ENCODE results near the gene ZDHHC11B. TPM values are rescaled to one million over a fixed set of nuclear protein-coding genes. Genes with fewer than 3 reads are reported as not detected.

ZDHHC11B gene
- total RNA-seq, 1 experiment from 2014 or later: not detected

GRCh38 chr5:673161-673830, 111.2 kb downstream of the ZDHHC11B start:
- no peaks in the 10 kb centered on the region for H3K9me3 ChIP-seq (replicated peaks)
- no peak overlapping the region for H3K27ac ChIP-seq
- H3K36me3 ChIP-seq: peaks cover 6% of the 10 kb centered on the region; the same call in 1 of the 2 replicates
- no peak for DNase-seq (ENCODE audit: low read depth in 1 of 2, low spot score in 2 of 2)
- no peak overlapping the region for H3K4me3 ChIP-seq
- H3K27me3 ChIP-seq (replicated peaks): peaks cover 33% of the 10 kb centered on the region
- peaks cover 29% of the 10 kb centered on the region for H3K4me1 ChIP-seq (replicated peaks)

DNA sequence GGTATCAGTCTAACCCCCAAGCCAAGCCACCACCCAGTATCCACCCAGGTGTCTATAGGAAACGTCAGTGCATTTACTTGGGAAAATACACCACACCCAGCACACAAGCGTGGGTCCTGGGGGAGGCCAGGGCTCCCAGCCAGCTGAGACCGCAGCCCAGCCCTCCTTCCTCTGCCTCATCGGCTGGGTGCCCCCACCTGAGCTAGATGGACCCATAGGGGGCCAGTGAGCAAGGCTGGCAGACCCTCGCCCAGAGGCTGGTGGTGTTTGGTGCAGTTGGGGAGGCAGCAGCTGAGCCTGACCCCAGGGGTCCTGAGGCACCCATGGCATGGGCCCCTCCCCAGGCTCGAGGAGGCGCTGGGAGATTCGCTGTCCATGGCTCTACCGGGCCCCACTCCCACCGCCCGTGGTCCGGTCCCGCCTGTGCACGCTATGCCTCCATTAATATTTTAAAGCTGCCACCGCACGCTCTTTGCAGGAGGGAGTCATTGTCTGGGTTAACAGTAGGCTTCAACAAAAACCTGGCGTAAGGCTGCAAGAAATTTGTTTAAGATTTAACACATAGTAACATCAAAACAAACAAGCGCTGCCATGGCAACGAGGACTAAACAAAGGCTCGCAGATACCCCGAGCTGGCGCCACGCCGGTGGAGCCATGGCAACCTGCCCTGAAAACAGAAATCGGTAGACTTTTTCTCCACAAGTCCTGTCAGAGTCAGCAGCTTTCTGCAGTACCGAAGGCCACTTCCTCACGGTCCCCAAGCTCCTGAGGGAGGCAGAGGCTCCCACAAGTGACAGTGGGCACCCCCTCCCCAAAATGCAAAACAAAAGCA, 112.0 kb downstream of the ZDHHC11B start:
- H3K4me1 ChIP-seq (replicated peaks): peaks cover 29% of the 10 kb centered on the region
- peaks cover 6% of the 10 kb centered on the region; the same call in 1 of the 2 replicates for H3K36me3 ChIP-seq
- no peak overlapping the region for H3K4me3 ChIP-seq
- H3K27ac ChIP-seq: no peak overlapping the region
- H3K27me3 ChIP-seq (replicated peaks): peaks cover 33% of the 10 kb centered on the region
- DNase-seq (ENCODE audit: low read depth in 1 of 2, low spot score in 2 of 2): peak; percentile 75 to 92
- H3K9me3 ChIP-seq (replicated peaks): no peaks in the 10 kb centered on the region

- Histone ChIP-seq H3K27ac (no peak overlapping the region), H3K4me1 (replicated peaks) (peaks cover 29% of the 10 kb centered on the region), H3K4me3 (no peak overlapping the region), H3K9me3 (replicated peaks) (no peaks in the 10 kb centered on the region), H3K27me3 (replicated peaks) (peaks cover 33% of the 10 kb centered on the region), H3K36me3 (peaks cover 10% of the 10 kb centered on the region)
- peak; percentile 63 to 71 for DNase-seq (ENCODE audit: low read depth in 1 of 2, low spot score in 2 of 2)
Measured at GRCh38 chr5:671459-672328, 112.8 kb downstream of the ZDHHC11B start.

DNA sequence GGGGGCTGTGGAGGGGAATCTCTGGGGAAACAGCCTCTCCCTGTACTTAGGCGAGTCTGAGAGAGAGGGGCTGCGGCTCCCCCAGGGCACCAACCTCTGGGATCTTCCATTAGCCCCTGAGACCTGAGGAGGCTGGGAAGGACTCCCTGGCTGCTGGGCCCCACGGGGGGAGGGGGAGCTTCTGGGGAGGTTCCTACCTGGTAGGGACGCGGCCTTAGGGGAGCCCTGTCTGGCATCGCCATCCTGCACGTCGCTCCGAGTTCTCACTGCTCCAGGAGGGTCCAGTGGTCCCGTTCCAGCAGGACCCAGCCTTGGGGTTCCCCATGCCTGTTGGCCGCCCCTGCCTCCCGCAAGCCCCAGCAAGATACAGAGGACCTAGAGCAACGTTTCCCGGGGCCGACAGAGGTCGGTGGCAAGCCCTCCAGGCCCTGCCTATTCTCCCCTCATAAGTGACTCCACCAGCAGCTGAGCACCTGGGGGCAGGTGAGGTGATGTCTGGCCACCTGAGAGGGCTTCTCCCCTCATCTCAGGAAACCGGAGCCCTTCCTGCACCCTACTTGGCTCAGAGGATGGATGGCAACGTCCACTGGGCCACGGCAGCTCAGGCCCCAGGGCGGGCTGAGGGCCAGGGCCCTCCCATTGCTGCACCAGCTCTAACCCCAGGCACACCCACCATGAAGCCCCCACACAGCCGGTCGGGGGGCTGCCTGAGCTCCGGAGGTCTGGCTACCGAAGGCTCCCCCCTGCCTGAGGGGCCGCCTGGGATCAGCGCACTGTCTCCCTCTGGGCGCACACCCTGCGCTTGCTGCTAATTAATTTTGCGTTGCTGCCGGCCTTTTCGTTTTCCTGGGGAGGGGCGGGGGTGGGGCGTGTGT, 113.9 kb downstream of the ZDHHC11B start:
- Histone ChIP-seq H3K36me3 (peaks cover 10% of the 10 kb centered on the region), H3K4me1 (replicated peaks) (peaks cover 29% of the 10 kb centered on the region), H3K9me3 (replicated peaks) (no peaks in the 10 kb centered on the region), H3K27me3 (replicated peaks) (peaks cover 33% of the 10 kb centered on the region), H3K4me3 (no peak overlapping the region), H3K27ac (no peak overlapping the region)
- no peak for DNase-seq (ENCODE audit: low read depth in 1 of 2, low spot score in 2 of 2)

DNA sequence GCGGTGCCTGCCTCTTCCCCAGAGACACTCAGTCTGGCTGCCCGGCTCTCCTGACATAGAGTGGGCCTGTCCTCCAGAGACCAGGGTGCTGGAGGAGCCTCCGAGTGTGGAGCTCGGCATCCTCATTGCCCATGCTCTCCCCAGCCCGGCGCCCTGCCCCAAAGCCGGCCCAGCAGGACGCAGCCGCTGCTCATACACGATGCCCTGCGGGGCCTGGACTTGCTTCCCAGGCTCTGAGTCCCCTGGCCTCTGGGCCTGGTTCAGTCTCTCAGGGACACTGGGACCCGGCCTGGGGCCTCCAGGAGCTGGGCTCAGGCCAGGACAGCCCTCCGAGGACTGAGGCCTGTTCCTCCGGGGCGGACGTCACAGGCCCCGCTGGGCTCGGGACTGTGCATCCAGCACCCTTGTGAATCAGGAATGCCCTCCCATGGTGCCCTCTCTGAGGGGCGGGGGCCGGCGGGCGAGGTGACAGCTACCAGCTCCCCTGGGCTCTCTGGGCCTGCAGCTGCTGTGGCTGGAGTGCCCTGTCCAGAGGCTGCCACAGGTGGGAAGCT, 114.6 kb downstream of the ZDHHC11B start:
- H3K4me1 ChIP-seq (replicated peaks): peaks cover 29% of the 10 kb centered on the region

DNA sequence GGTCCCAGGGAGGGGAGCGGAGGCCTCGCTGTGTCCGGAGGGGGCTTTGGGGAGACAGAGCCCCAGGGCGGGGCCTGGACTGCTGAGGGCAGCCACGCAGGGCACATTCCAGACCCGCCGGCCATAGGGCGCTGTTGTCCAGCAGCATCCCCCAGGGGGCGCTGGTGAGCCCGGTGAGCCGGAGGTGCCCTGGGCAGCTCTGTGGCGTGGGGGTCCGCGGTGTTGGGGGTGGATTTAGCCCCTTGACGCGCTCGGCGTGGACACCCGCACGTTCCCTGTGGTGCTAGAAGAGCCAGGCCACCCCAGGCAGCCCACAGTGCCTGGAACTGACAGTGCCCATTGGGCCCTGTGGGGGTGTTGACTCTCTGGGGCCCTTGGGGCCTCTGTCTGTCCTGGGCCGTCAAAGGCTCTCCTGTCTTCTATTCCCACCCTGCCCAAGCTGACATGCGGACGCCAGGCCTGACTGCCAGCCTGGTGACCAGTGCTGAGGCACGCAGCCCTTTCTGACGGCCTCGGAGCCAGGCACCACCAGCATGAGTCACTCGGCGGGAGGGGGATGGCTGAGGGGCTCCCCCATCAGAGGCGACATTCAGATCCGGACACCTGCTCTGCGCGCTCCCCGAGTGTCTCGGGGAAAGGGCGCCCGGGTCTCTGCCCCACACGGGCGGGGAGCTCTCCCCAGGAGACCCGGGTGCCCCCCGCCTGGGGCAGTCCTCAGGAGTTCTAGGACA, 115.3 kb downstream of the ZDHHC11B start:
- peaks cover 13% of the 10 kb centered on the region for H3K36me3 ChIP-seq
- no peak for DNase-seq (ENCODE audit: low read depth in 1 of 2, low spot score in 2 of 2)

More for the DNA sequence above, 114.6 kb downstream of the ZDHHC11B start:
- peaks cover 33% of the 10 kb centered on the region for H3K27me3 ChIP-seq (replicated peaks)
- peaks cover 13% of the 10 kb centered on the region for H3K36me3 ChIP-seq
- H3K4me3 ChIP-seq: no peak overlapping the region
- DNase-seq (ENCODE audit: low read depth in 1 of 2, low spot score in 2 of 2): no peak
- H3K9me3 ChIP-seq (replicated peaks): no peaks in the 10 kb centered on the region
- H3K27ac ChIP-seq: no peak overlapping the region

GRCh38 chr5:668283-668995, 116.1 kb downstream of the ZDHHC11B start:
- H3K9me3 ChIP-seq (replicated peaks): no peaks in the 10 kb centered on the region
- H3K27ac ChIP-seq: no peak overlapping the region
- peaks cover 13% of the 10 kb centered on the region for H3K36me3 ChIP-seq
- H3K4me1 ChIP-seq (replicated peaks): peaks cover 27% of the 10 kb centered on the region
- H3K27me3 ChIP-seq (replicated peaks): peaks cover 21% of the 10 kb centered on the region
- no peak for DNase-seq (ENCODE audit: low read depth in 1 of 2, low spot score in 2 of 2)
- no peak overlapping the region for H3K4me3 ChIP-seq

More for the DNA sequence above, 115.3 kb downstream of the ZDHHC11B start:
- Histone ChIP-seq H3K27ac (no peak overlapping the region), H3K9me3 (replicated peaks) (no peaks in the 10 kb centered on the region), H3K27me3 (replicated peaks) (peaks cover 29% of the 10 kb centered on the region), H3K4me3 (no peak overlapping the region), H3K4me1 (replicated peaks) (peaks cover 29% of the 10 kb centered on the region)

DNA sequence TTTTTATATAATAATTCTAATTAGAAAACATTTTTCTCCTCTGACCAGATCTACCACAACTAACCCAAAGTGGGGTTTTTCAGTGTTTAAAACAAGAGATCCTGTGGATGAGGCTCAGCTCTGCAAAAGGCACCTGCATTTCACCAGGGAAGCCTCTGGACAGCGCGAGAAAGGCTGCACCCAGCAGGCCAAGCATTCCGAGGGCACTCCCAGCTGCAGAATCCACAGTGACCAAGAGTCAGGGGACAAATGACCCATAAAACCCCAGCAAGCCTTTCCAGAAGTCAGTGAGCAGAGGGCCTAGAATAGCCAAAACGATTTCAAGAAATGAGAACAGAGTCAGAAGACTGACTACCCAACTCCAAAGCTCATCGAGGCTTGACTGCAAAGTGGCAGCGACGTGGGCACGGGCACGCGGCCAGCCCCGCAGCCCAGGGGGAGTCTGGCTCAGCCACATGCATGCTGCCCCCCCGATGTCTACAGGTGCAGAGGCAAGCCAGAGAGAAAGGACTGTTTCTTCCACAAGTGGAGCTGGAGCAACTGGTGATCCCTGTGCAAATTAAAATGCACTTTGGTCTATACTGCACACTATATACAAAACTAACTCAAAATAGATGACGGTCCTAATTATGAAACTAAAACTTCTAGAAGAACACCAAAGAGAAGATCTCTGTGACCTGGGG, 117.6 kb downstream of the ZDHHC11B start:
- no peak for DNase-seq (ENCODE audit: low read depth in 1 of 2, low spot score in 2 of 2)
- peaks cover 8% of the 10 kb centered on the region for H3K27me3 ChIP-seq (replicated peaks)
- H3K36me3 ChIP-seq: peaks cover 13% of the 10 kb centered on the region
- no peaks in the 10 kb centered on the region for H3K9me3 ChIP-seq (replicated peaks)
- no peak overlapping the region for H3K4me3 ChIP-seq
- no peak overlapping the region for H3K27ac ChIP-seq
- peaks cover 13% of the 10 kb centered on the region for H3K4me1 ChIP-seq (replicated peaks)

DNA sequence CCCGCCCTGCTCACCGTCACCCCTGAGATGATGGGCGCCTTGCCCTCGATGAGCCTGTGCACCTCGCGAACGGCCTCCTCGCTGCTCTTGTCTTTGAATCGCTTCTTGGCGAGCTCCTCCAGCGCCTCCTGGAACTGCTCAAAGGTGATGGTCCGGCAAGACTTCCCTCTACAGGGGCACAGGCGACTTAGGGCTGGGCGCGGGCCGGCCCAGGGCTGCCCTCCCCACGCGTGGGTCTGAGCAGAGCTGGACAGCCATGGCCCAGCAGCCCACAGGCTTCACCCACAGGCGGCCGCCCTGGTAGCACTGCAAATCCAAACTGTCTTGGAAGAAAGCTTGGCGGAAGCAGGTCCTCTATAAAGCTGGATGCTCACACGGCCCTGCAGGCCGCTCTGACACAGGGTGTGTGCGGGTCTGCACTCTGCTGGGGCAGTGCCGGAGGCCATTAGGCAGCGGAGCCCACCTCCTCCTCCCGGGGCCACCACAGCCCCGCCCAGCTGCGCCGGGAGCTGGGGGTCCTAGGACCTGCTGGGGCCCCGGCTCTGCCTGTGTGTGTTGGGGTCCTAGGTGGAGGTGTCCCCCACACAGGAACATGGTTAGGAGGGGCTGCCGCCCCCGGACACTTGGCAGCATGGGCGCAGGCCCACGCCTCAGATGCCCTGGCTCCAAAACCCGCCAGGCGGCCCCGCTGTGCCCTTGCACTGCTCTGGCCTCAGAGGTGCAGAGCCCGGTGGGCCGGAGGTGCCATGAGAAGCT, 118.4 kb downstream of the ZDHHC11B start:
- DNase-seq (ENCODE audit: low read depth in 1 of 2, low spot score in 2 of 2): no peak
- Histone ChIP-seq H3K9me3 (replicated peaks) (no peaks in the 10 kb centered on the region), H3K4me3 (no peak overlapping the region), H3K27ac (no peak overlapping the region), H3K27me3 (replicated peaks) (no peaks in the 10 kb centered on the region), H3K4me1 (replicated peaks) (peaks cover 6% of the 10 kb centered on the region; the same call in 1 of the 2 replicates), H3K36me3 (peaks cover 13% of the 10 kb centered on the region)

- Histone ChIP-seq H3K9me3 (replicated peaks) (no peaks in the 10 kb centered on the region), H3K27ac (no peak overlapping the region), H3K36me3 (peaks cover 14% of the 10 kb centered on the region), H3K4me1 (replicated peaks) (peaks cover 6% of the 10 kb centered on the region; the same call in 1 of the 2 replicates), H3K4me3 (no peak overlapping the region), H3K27me3 (replicated peaks) (no peaks in the 10 kb centered on the region)
- DNase-seq (ENCODE audit: low read depth in 1 of 2, low spot score in 2 of 2): no peak
Measured at GRCh38 chr5:665541-665955, 119.0 kb downstream of the ZDHHC11B start.

DNA sequence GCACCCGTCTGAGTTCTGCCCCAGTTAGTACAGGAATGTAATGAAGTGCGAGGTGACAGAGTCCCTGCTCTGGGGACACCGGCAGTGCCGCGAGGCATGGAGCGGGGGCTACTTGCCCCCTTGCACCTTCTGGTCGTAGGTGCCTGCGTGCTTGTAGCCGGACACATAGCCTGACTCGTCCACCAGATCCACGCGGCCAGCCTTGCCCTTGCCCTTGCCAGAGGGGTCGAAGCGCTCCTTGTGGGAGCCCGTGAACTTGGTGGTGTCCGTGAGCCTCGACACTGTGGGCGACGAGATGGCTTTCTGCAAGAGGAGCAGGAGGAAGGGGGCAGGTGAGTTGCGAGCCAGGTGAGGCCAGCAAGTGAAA, 119.6 kb downstream of the ZDHHC11B start:
- Histone ChIP-seq H3K36me3 (peaks cover 17% of the 10 kb centered on the region), H3K4me3 (no peak overlapping the region), H3K4me1 (replicated peaks) (peaks cover 6% of the 10 kb centered on the region; the same call in 1 of the 2 replicates), H3K27me3 (replicated peaks) (no peaks in the 10 kb centered on the region), H3K27ac (no peak overlapping the region), H3K9me3 (replicated peaks) (no peaks in the 10 kb centered on the region)
- no peak for DNase-seq (ENCODE audit: low read depth in 1 of 2, low spot score in 2 of 2)

Data from SJSA1 (cell line).